SK-N-SH (cell line): ENCODE results near the gene GALNT13. TPM values are rescaled to one million over a fixed set of nuclear protein-coding genes. Genes with fewer than 3 reads are reported as not detected.

Experiments
- CTCF ChIA-PET: fragments of 300-600, 350-600 bp; formaldehyde crosslinking; extraction: SDS; loops from one replicate; lab custom pipeline; 2021; lab: Yijun Ruan, JAX
- POLR2A ChIA-PET: fragments of 350-600 bp; sonication (Branson Sonifier 250); formaldehyde crosslinking; extraction: SDS; loops from one replicate; lab custom pipeline; 2020; ENCODE audit warnings: antibody characterized with exemption, inconsistent platforms; lab: Yijun Ruan, JAX
- DNase-seq: peaks from one replicate; pipeline ENCODE4 v3.0.0; 2012
- H2AFZ ChIP-seq: fragments of 200-600 bp; sonication (generic); 2 replicates; pipeline ENCODE4 v1.8.1; 2016; ENCODE audit warnings: antibody characterized with exemption, mild to moderate bottlenecking, low read depth
- H3F3A ChIP-seq: fragments of 200-600 bp; sonication (generic); replicated peaks from 2 replicates; pipeline ENCODE3; 2016; ENCODE audit warnings: antibody characterized with exemption, mild to moderate bottlenecking; ENCODE audit not compliant: insufficient read depth
- H3K27ac ChIP-seq, 2 experiments: fragments of 200-500 bp in 1 of 2; fragments of 200-600 bp in 1 of 2; sonication (Bioruptor generic) in 1 of 2; sonication (generic), shearing (Covaris generic) in 1 of 2; 2 replicates each; pipeline versions ENCODE4 v1.5.1 to v1.6.1; 2014 to 2016; ENCODE audit warnings: low read depth in 2 of 2, inconsistent platforms in 1 of 2, low read length in 1 of 2, mild to moderate bottlenecking in 1 of 2, mixed read lengths in 1 of 2
- H3K27me3 ChIP-seq: fragments of 200-600 bp; sonication (generic), shearing (Covaris generic); 2 replicates; pipeline ENCODE4 v1.6.1; 2016; ENCODE audit warnings: mixed run types; ENCODE audit not compliant: insufficient read depth
- H3K36me3 ChIP-seq, 2 experiments: fragments of 200-500 bp in 1 of 2; fragments of 200-600 bp in 1 of 2; sonication (Bioruptor generic) in 1 of 2; sonication (generic) in 1 of 2; replicated peaks in 1 of 2; 2 replicates each; pipeline versions ENCODE3 to v1.5.1; 2014 to 2016; ENCODE audit warnings: low read length in 1 of 2, mild to moderate bottlenecking in 1 of 2; ENCODE audit not compliant: insufficient read depth in 2 of 2, control insufficient read depth in 1 of 2
- H3K4me1 ChIP-seq, 2 experiments: fragments of 200-500 bp in 1 of 2; fragments of 200-600 bp in 1 of 2; sonication (Bioruptor generic) in 1 of 2; sonication (generic), shearing (Covaris generic) in 1 of 2; 2 replicates each; pipeline versions ENCODE4 v1.5.1 to v1.6.1; 2014 to 2016; ENCODE audit warnings: low read depth in 1 of 2, low read length in 1 of 2, mixed run types in 1 of 2; ENCODE audit not compliant: insufficient read depth in 2 of 2, control insufficient read depth in 1 of 2
- H3K4me2 ChIP-seq: fragments of 200-600 bp; sonication (generic), shearing (Covaris generic); 2 replicates; pipeline ENCODE4 v1.6.1; 2017; ENCODE audit warnings: mixed run types
- H3K4me3 ChIP-seq, 2 experiments: fragments of 200-500 bp in 1 of 2; fragments of 200-600 bp in 1 of 2; sonication (Bioruptor generic) in 1 of 2; sonication (generic), shearing (Covaris generic) in 1 of 2; 2 replicates each; pipeline versions ENCODE4 v1.5.1 to v1.8.1; 2014 to 2016; ENCODE audit warnings: low read depth in 2 of 2, inconsistent platforms in 1 of 2, low read length in 1 of 2, mild to moderate bottlenecking in 1 of 2, mixed read lengths in 1 of 2, moderate library complexity in 1 of 2
- H3K79me2 ChIP-seq: fragments of 200-600 bp; sonication (generic); 2 replicates; pipeline ENCODE4 v1.8.1; 2017; ENCODE audit warnings: mild to moderate bottlenecking; ENCODE audit not compliant: insufficient read depth
- H3K9ac ChIP-seq: fragments of 200-600 bp; sonication (generic); 2 replicates; pipeline ENCODE4 v1.6.1; 2017; ENCODE audit warnings: mixed run types
- H3K9me2 ChIP-seq: fragments of 200-600 bp; sonication (generic); 2 replicates; pipeline ENCODE4 v1.6.1; 2017; ENCODE audit warnings: mixed run types
- H3K9me3 ChIP-seq: fragments of 200-600 bp; sonication (generic); 2 replicates; pipeline ENCODE4 v1.6.1; 2017; ENCODE audit warnings: mixed run types, mild to moderate bottlenecking, moderate library complexity
- H4K20me1 ChIP-seq: fragments of 200-600 bp; sonication (generic); 2 replicates; pipeline ENCODE4 v1.6.1; 2017; ENCODE audit warnings: mild to moderate bottlenecking, mixed run types; ENCODE audit not compliant: insufficient read depth
- EP300 ChIP-seq, 2 experiments: IDR thresholded peaks; 2 replicates each; pipeline versions ENCODE4 v1.4.0 to v1.6.1; 2012; ENCODE audit warnings: borderline replicate concordance in 1 of 2, low read depth in 1 of 2, low read length in 1 of 2
- EZH2phosphoT487 ChIP-seq: fragments of 200-600 bp; sonication (generic); IDR thresholded peaks from 2 replicates; pipeline ENCODE4 v1.6.1; 2017; ENCODE audit warnings: low read depth, mixed run types, mild to moderate bottlenecking, antibody characterized with exemption, moderate library complexity, borderline replicate concordance
- FOSL2 ChIP-seq: IDR thresholded peaks from 2 replicates; pipeline ENCODE4 v1.4.0; 2012; ENCODE audit warnings: low read depth, mild to moderate bottlenecking, moderate library complexity, borderline replicate concordance
- GATA2 ChIP-seq: sonication (generic); formaldehyde crosslinking; IDR thresholded peaks from 2 replicates; pipeline ENCODE4 v1.5.0; 2020; ENCODE audit warnings: mild to moderate bottlenecking, missing genetic modification reagents
- MAX ChIP-seq: IDR thresholded peaks from 2 replicates; pipeline ENCODE4 v1.4.0; 2012; ENCODE audit warnings: low read depth
- MEF2A ChIP-seq: IDR thresholded peaks from 2 replicates; pipeline ENCODE4 v1.4.0; 2012; ENCODE audit warnings: low read depth, borderline replicate concordance
- NRF1 ChIP-seq: IDR thresholded peaks from 2 replicates; pipeline ENCODE4 v1.6.1; 2012; ENCODE audit warnings: low read depth, mild to moderate bottlenecking, low read length
- RCOR1 ChIP-seq: fragments of 150-350 bp; IDR thresholded peaks from 2 replicates; pipeline ENCODE4 v1.6.1; 2017; ENCODE audit warnings: antibody characterized with exemption, low read length
- REST ChIP-seq: IDR thresholded peaks from 2 replicates; pipeline ENCODE4 v1.6.1; 2012; ENCODE audit warnings: mild to moderate bottlenecking, low read depth, low read length, moderate library complexity
- SIN3A ChIP-seq: IDR thresholded peaks from 2 replicates; pipeline ENCODE4 v1.6.1; 2012; ENCODE audit warnings: low read depth, mild to moderate bottlenecking, low read length, moderate library complexity, borderline replicate concordance
- TAF1 ChIP-seq: IDR thresholded peaks from 2 replicates; pipeline ENCODE4 v1.6.1; 2012; ENCODE audit warnings: low read depth, mild to moderate bottlenecking, low read length, moderate library complexity, borderline replicate concordance
- USF2 ChIP-seq: fragments of 150-350 bp; IDR thresholded peaks from 2 replicates; pipeline ENCODE4 v1.6.1; 2017; ENCODE audit warnings: antibody characterized with exemption, low read length, low read depth, borderline replicate concordance
- WGBS: methylation state at CpG from one replicate; pipeline ENCODE4 v1.1.6; 2017; ENCODE audit warnings: low lambda C conversion rate; 5-methylcytosine and 5-hydroxymethylcytosine counted together
- polyA plus RNA-seq, 3 experiments: library from polyadenylated mRNA; depleted of rRNA; stranded (reverse); fragments of >200 nt; gene quantifications; 2 replicates each; pipeline ENCODE4 v1.2.3, GENCODE V29; 2012

The GALNT13 gene
- polyA plus RNA-seq, 1 of the 3 experiments (the other 2 are of a cell fraction), result 0.33 TPM

GRCh38 chr2:153967248-153967973 is 95.7 kb downstream of the GALNT13 start:
- Histone ChIP-seq H2AFZ (no peak overlapping the region), H3K4me1 (no peaks in the 10 kb centered on the region; a peak in 1 of 4 replicates), H3K27ac (no peak overlapping the region), H3K27me3 (no peaks in the 10 kb centered on the region), H3K79me2 (no peaks in the 10 kb centered on the region), H3K36me3 (no peaks in the 10 kb centered on the region), H3K4me3 (no peak overlapping the region), H3F3A (no peaks in the 10 kb centered on the region), H3K9ac (no peak overlapping the region), H3K4me2 (no peak overlapping the region), H4K20me1 (no peaks in the 10 kb centered on the region), H3K9me2 (no peaks in the 10 kb centered on the region), H3K9me3 (no peaks in the 10 kb centered on the region)
- WGBS, result 28% methylated on average over 5 of the region's 5 CpGs
- no peak for DNase-seq
- ChIA-PET CTCF (interaction anchor here (0.6 kb wide), 1 partner anchor 100 kb away, joined by 3 read pairs; no protein-coding TSS in a partner anchor), POLR2A (no interaction called here)
- no peak for TF ChIP-seq MEF2A

GRCh38 chr2:153971250-153971649 is 99.5 kb downstream of the GALNT13 start:
- TF ChIP-seq EP300 (IDR thresholded peaks at IDR 0.05; ENCODE audit: borderline replicate concordance in 1 of 2, low read depth in 1 of 2, low read length in 1 of 2) (no peak), EZH2phosphoT487 (no peak), USF2 (no peak)
- H3K9me2 ChIP-seq, result no peaks in the 10 kb centered on the region
- no peaks in the 10 kb centered on the region for H3K36me3 ChIP-seq
- H3K27ac ChIP-seq, result no peak overlapping the region
- H3K79me2 ChIP-seq, result no peaks in the 10 kb centered on the region
- H2AFZ ChIP-seq, result no peak overlapping the region
- H3K27me3 ChIP-seq, result no peaks in the 10 kb centered on the region
- no peak overlapping the region for H3K4me3 ChIP-seq
- ChIA-PET CTCF (interaction anchor here (0.7 kb wide), 1 partner anchor 105 kb away, joined by 3 read pairs; no protein-coding TSS in a partner anchor), POLR2A (no interaction called here)
- DNase-seq, result no peak
- H4K20me1 ChIP-seq, result no peaks in the 10 kb centered on the region
- no peak overlapping the region for H3K4me2 ChIP-seq
- H3K4me1 ChIP-seq, result no peaks in the 10 kb centered on the region; a peak in 1 of 4 replicates
- no peaks in the 10 kb centered on the region for H3K9me3 ChIP-seq
- 26% methylated on average over 2 of the region's 2 CpGs for whole genome bisulfite sequencing
- H3K9ac ChIP-seq, result no peak overlapping the region
- H3F3A ChIP-seq, result no peaks in the 10 kb centered on the region

- H3K4me1 ChIP-seq, result no peaks in the 10 kb centered on the region; a peak in 1 of 4 replicates
- no peak overlapping the region for H3K27ac ChIP-seq
- no peak overlapping the region for H2AFZ ChIP-seq
- H3K27me3 ChIP-seq, result no peaks in the 10 kb centered on the region
- no peaks in the 10 kb centered on the region for H3F3A ChIP-seq
- H3K4me3 ChIP-seq, result no peak overlapping the region
- H4K20me1 ChIP-seq, result no peaks in the 10 kb centered on the region
- no peaks in the 10 kb centered on the region for H3K9me3 ChIP-seq
- POLR2A ChIA-PET, result no interaction called here
- 53% methylated on average over 1 of the region's 1 CpG for WGBS
- no peaks in the 10 kb centered on the region for H3K36me3 ChIP-seq
- 0 out of 2 replicates have a peak, but pooled peaks cover 4% of the 10 kb centered on the region for H3K9me2 ChIP-seq
- no peak overlapping the region for H3K9ac ChIP-seq
- DNase-seq, result no peak
- H3K79me2 ChIP-seq, result no peaks in the 10 kb centered on the region
- CTCF ChIA-PET, result no interaction called here
- H3K4me2 ChIP-seq, result no peak overlapping the region
- TF ChIP-seq REST (no peak), NRF1 (no peak), USF2 (no peak), SIN3A (no peak), RCOR1 (no peak), TAF1 (no peak), MAX (no peak), GATA2 (CRISPR knock-in tag) (no peak), FOSL2 (no peak)
These were observed 100.1 kb downstream of the GALNT13 start for GRCh38 chr2:153971855-153972254.
